NCI-H1694 (cell line): ENCODE measurements around the gene SEMA5A.
"Not testable (repeated sequence)": the region's sequence is repeated elsewhere in the genome, so short reads cannot be mapped to it uniquely, and the experiment has no call there.

Experiments used
- DNase-seq: peaks from one replicate; lab custom pipeline; 2025; lab: John Stamatoyannopoulos, UW

The SEMA5A gene

GRCh38 chr5:9358961-9359685 lies 186.8 kb downstream of the SEMA5A start:
- DNase-seq, result no peak

- no peak for DNase-seq
Measured at GRCh38 chr5:9356351-9356825, 189.5 kb downstream of the SEMA5A start.

GRCh38 chr5:9354336-9355081 lies 191.4 kb downstream of the SEMA5A start:
- no peak for DNase-seq

- not testable (repeated sequence) for DNase-seq
Measured at GRCh38 chr5:9353048-9353447, 192.8 kb downstream of the SEMA5A start.

- no peak for DNase-seq
Measured at GRCh38 chr5:9351546-9351945, 194.3 kb downstream of the SEMA5A start.

- DNase-seq, result no peak
Measured at GRCh38 chr5:9350301-9350797, 195.5 kb downstream of the SEMA5A start.

GRCh38 chr5:9348401-9348996 lies 197.4 kb downstream of the SEMA5A start:
- no peak for DNase-seq

GRCh38 chr5:9347541-9348295 lies 198.2 kb downstream of the SEMA5A start:
- no peak for DNase-seq

- no peak for DNase-seq
Measured at GRCh38 chr5:9347032-9347431, 198.8 kb downstream of the SEMA5A start.

- no peak for DNase-seq
Measured at GRCh38 chr5:9344751-9345240, 201.1 kb downstream of the SEMA5A start.

- DNase-seq, result no peak
Measured at GRCh38 chr5:9343146-9343850, 202.6 kb downstream of the SEMA5A start.

- no peak for DNase-seq
Measured at GRCh38 chr5:9342161-9342787, 203.6 kb downstream of the SEMA5A start.

GRCh38 chr5:9340085-9340484 lies 205.8 kb downstream of the SEMA5A start:
- DNase-seq, result no peak

GRCh38 chr5:9339206-9339818 lies 206.6 kb downstream of the SEMA5A start:
- peak; percentile 23 for DNase-seq

- no peak for DNase-seq
Measured at GRCh38 chr5:9338796-9339195, 207.1 kb downstream of the SEMA5A start.

- no peak for DNase-seq
Measured at GRCh38 chr5:9337928-9338595, 207.8 kb downstream of the SEMA5A start.

GRCh38 chr5:9335754-9336495 lies 209.9 kb downstream of the SEMA5A start:
- DNase-seq, result no peak

- no peak for DNase-seq
Measured at GRCh38 chr5:9335269-9335668, 210.6 kb downstream of the SEMA5A start.

GRCh38 chr5:9332026-9332425 lies 213.8 kb downstream of the SEMA5A start:
- DNase-seq, result no peak
